ENCODE measurements around the gene ACO1. TPM values are rescaled to one million over a fixed set of nuclear protein-coding genes. Genes with fewer than 3 reads are reported as not detected.

Gene ACO1
- polyA plus RNA-seq, 3 donors: 2.9 to 12.5 (median 10.5) TPM

GRCh38 chr9:32422237-32422806, 37.9 kb downstream of the ACO1 start:
- WGBS (ENCODE audit: insufficient coverage): 100% methylated on average over 2 of the region's 7 CpGs
- Histone ChIP-seq H3K9ac (ENCODE audit: insufficient read depth, low read length, poor library complexity, severe bottlenecking) (no peak overlapping the region), H3K9me3 (replicated peaks in 1 of 2; ENCODE audit: control insufficient read depth in 1 of 2, insufficient read depth in 1 of 2, low read length in 2 of 2) (no peaks in the 10 kb centered on the region), H3K36me3 (replicated peaks in 1 of 2; ENCODE audit: control insufficient read depth in 1 of 2, insufficient read depth in 2 of 2, low read length in 2 of 2) (peaks cover 0 to 36% of the 10 kb centered on the region in 2 donors), H3K4me2 (replicated peaks; ENCODE audit: extremely low read depth, low read length, poor library complexity, severe bottlenecking) (no peak overlapping the region), H2AFZ (ENCODE audit: insufficient read depth, low read depth, low read length, poor library complexity, severe bottlenecking) (no peak overlapping the region), H3K27ac (ENCODE audit: low read depth in 1 of 2, low read length in 2 of 2) (no peak overlapping the region), H3K4me1 (ENCODE audit: control insufficient read depth in 1 of 2, insufficient read depth in 2 of 2, low read length in 2 of 2) (no peaks in the 10 kb centered on the region), H4K20me1 (ENCODE audit: insufficient read depth, low read length) (no peaks in the 10 kb centered on the region), H3K79me2 (ENCODE audit: insufficient read depth, low read length) (no peaks in the 10 kb centered on the region), H3K27me3 (ENCODE audit: control insufficient read depth in 2 of 2, insufficient read depth in 2 of 2, low read length in 2 of 2) (no peaks in the 10 kb centered on the region), H3K4me3 (replicated peaks in 1 of 3; ENCODE audit: low read depth in 2 of 3, low read length in 3 of 3) (no peak overlapping the region)
- H3K27me3 Mint-ChIP-seq (ENCODE audit: low read depth in 3 of 3): peaks cover 0 to 5% (median 0%) of the 10 kb centered on the region in 3 donors
- TF ChIP-seq, protein P1, sequence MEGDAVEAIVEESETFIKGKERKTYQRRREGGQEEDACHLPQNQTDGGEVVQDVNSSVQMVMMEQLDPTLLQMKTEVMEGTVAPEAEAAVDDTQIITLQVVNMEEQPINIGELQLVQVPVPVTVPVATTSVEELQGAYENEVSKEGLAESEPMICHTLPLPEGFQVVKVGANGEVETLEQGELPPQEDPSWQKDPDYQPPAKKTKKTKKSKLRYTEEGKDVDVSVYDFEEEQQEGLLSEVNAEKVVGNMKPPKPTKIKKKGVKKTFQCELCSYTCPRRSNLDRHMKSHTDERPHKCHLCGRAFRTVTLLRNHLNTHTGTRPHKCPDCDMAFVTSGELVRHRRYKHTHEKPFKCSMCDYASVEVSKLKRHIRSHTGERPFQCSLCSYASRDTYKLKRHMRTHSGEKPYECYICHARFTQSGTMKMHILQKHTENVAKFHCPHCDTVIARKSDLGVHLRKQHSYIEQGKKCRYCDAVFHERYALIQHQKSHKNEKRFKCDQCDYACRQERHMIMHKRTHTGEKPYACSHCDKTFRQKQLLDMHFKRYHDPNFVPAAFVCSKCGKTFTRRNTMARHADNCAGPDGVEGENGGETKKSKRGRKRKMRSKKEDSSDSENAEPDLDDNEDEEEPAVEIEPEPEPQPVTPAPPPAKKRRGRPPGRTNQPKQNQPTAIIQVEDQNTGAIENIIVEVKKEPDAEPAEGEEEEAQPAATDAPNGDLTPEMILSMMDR (IDR thresholded peaks at IDR 0.05): no peak
- H3K9me3 Mint-ChIP-seq: no peaks in the 10 kb centered on the region
- H3K4me1 Mint-ChIP-seq: peaks cover 4% of the 10 kb centered on the region
- peaks cover 36 to 60% of the 10 kb centered on the region in 2 donors for H3K36me3 Mint-ChIP-seq
- DNase-seq: no peak
- no peak overlapping the region for H3K4me3 Mint-ChIP-seq
- no peak overlapping the region for H3K27ac Mint-ChIP-seq
- intact Hi-C loops (cut with micrococcal nuclease): no loop called here

GRCh38 chr9:32423371-32423770, 38.9 kb downstream of the ACO1 start:
- TF ChIP-seq, protein P1 (IDR thresholded peaks at IDR 0.05): no peak
- Mint-ChIP-seq H3K9me3 (no peaks in the 10 kb centered on the region), H3K27me3 (ENCODE audit: low read depth in 3 of 3) (peaks cover 0 to 5% (median 0%) of the 10 kb centered on the region in 3 donors), H3K4me1 (peaks cover 4% of the 10 kb centered on the region), H3K4me3 (no peak overlapping the region), H3K27ac (no peak overlapping the region), H3K36me3 (peaks cover 40 to 56% of the 10 kb centered on the region in 2 donors)
- intact Hi-C loops (cut with micrococcal nuclease): no loop called here
- Histone ChIP-seq H3K4me2 (replicated peaks; ENCODE audit: extremely low read depth, low read length, poor library complexity, severe bottlenecking) (no peak overlapping the region), H3K9ac (ENCODE audit: insufficient read depth, low read length, poor library complexity, severe bottlenecking) (no peak overlapping the region), H4K20me1 (ENCODE audit: insufficient read depth, low read length) (no peaks in the 10 kb centered on the region), H3K4me1 (ENCODE audit: control insufficient read depth in 1 of 2, insufficient read depth in 2 of 2, low read length in 2 of 2) (no peaks in the 10 kb centered on the region), H3K27ac (ENCODE audit: low read depth in 1 of 2, low read length in 2 of 2) (no peak overlapping the region), H2AFZ (ENCODE audit: insufficient read depth, low read depth, low read length, poor library complexity, severe bottlenecking) (no peak overlapping the region), H3K36me3 (replicated peaks in 1 of 2; ENCODE audit: control insufficient read depth in 1 of 2, insufficient read depth in 2 of 2, low read length in 2 of 2) (peaks cover 0 to 36% of the 10 kb centered on the region in 2 donors), H3K79me2 (ENCODE audit: insufficient read depth, low read length) (no peaks in the 10 kb centered on the region), H3K27me3 (ENCODE audit: control insufficient read depth in 2 of 2, insufficient read depth in 2 of 2, low read length in 2 of 2) (no peaks in the 10 kb centered on the region), H3K4me3 (replicated peaks in 1 of 3; ENCODE audit: low read depth in 2 of 3, low read length in 3 of 3) (no peak overlapping the region), H3K9me3 (replicated peaks in 1 of 2; ENCODE audit: control insufficient read depth in 1 of 2, insufficient read depth in 1 of 2, low read length in 2 of 2) (no peaks in the 10 kb centered on the region)
- DNase-seq: no peak
- no CpG with 5 or more reads among the region's 4 CpGs for WGBS (ENCODE audit: insufficient coverage)

Measured in CD14-positive monocyte (primary cell).